IMR-90 (cell line): ENCODE measurements around the gene TEAD2. TPM values are rescaled to one million over a fixed set of nuclear protein-coding genes. Genes with fewer than 3 reads are reported as not detected.
"Not testable (repeated sequence)": the region's sequence is repeated elsewhere in the genome, so short reads cannot be mapped to it uniquely, and the experiment has no call there.

Experiments used
- ATAC-seq: fragments of 200-7000 bp; cut with Tn5 transposase; 2 replicates; pipeline ENCODE4 v1.9.1; 2020; ENCODE audit warnings: low read depth, mild to moderate bottlenecking, moderate library complexity
- BruUV-seq: library from RNA; stranded (reverse); fragments of 400-500 nt; replicated peaks from 2 replicates; lab custom pipeline; 2021; lab: Mats Ljungman, UMichigan
- CTCF ChIA-PET: fragments of 300-600 bp; formaldehyde crosslinking; extraction: SDS; loops from one replicate; lab custom pipeline; 2021; ENCODE audit warnings: antibody characterized with exemption; lab: Yijun Ruan, JAX
- POLR2A ChIA-PET: fragments of 300-600 bp; sonication (Branson Sonifier 250); formaldehyde crosslinking; loops from one replicate; lab custom pipeline; 2022; ENCODE audit warnings: antibody characterized with exemption; ENCODE audit not compliant: unreplicated experiment; lab: Charles Lee
- DNase-seq: peaks from one replicate; pipeline ENCODE4 v3.0.0; 2013
- H2AFZ ChIP-seq: replicated peaks from 2 replicates; pipeline ENCODE3; 2013; ENCODE audit warnings: low read length, mild to moderate bottlenecking; ENCODE audit not compliant: poor library complexity
- H2AK5ac ChIP-seq: 2 replicates; pipeline ENCODE4 v1.6.1; 2013; ENCODE audit warnings: low read depth, low read length, inconsistent platforms
- H2AK9ac ChIP-seq: replicated peaks from 2 replicates; pipeline ENCODE3; 2013; ENCODE audit warnings: mild to moderate bottlenecking, low read depth, low read length, moderate library complexity; ENCODE audit not compliant: poor library complexity
- H2BK120ac ChIP-seq: 2 replicates; pipeline ENCODE4 v1.6.1; 2013; ENCODE audit warnings: low read depth, low read length, inconsistent platforms
- H2BK15ac ChIP-seq: 3 replicates; pipeline ENCODE4 v1.6.1; 2013; ENCODE audit warnings: low read depth, low read length, inconsistent platforms
- H2BK20ac ChIP-seq: 2 replicates; pipeline ENCODE4 v1.6.1; 2013; ENCODE audit warnings: low read depth, mild to moderate bottlenecking, inconsistent platforms, low read length, moderate library complexity
- H2BK5ac ChIP-seq: 2 replicates; pipeline ENCODE4 v1.6.1; 2013; ENCODE audit warnings: mild to moderate bottlenecking, low read depth, low read length, inconsistent platforms; ENCODE audit not compliant: poor library complexity, severe bottlenecking
- H3K14ac ChIP-seq: replicated peaks from 2 replicates; pipeline ENCODE4 v1.6.1; 2013; ENCODE audit warnings: low read depth, low read length, inconsistent platforms
- H3K18ac ChIP-seq: 2 replicates; pipeline ENCODE4 v1.6.1; 2013; ENCODE audit warnings: low read depth, low read length, control low read depth
- H3K23ac ChIP-seq: 2 replicates; pipeline ENCODE4 v1.6.1; 2013; ENCODE audit warnings: low read depth, low read length, inconsistent platforms
- H3K27ac ChIP-seq: 2 replicates; pipeline ENCODE4 v1.5.1; 2013; ENCODE audit warnings: mild to moderate bottlenecking, control low read depth, low read length; ENCODE audit not compliant: insufficient read depth
- H3K27me3 ChIP-seq: 2 replicates; pipeline ENCODE4 v1.6.1; 2013; ENCODE audit warnings: low read length; ENCODE audit not compliant: control insufficient read depth, insufficient read depth
- H3K36me3 ChIP-seq: 2 replicates; pipeline ENCODE4 v1.6.1; 2013; ENCODE audit warnings: low read length, mixed read lengths; ENCODE audit not compliant: control insufficient read depth, insufficient read depth
- H3K4ac ChIP-seq: 2 replicates; pipeline ENCODE4 v1.6.1; 2013; ENCODE audit warnings: low read depth, low read length, inconsistent platforms
- H3K4me1 ChIP-seq: 2 replicates; pipeline ENCODE4 v1.6.1; 2013; ENCODE audit warnings: low read length, mixed read lengths; ENCODE audit not compliant: control insufficient read depth, insufficient read depth
- H3K4me2 ChIP-seq: 2 replicates; pipeline ENCODE4 v1.6.1; 2013; ENCODE audit warnings: low read depth, mild to moderate bottlenecking, control low read depth, low read length, moderate library complexity
- H3K4me3 ChIP-seq: 2 replicates; pipeline ENCODE4 v1.5.1; 2013; ENCODE audit warnings: low read depth, mild to moderate bottlenecking, control low read depth, low read length, moderate library complexity; ENCODE audit not compliant: insufficient read depth
- H3K56ac ChIP-seq: 2 replicates; pipeline ENCODE4 v1.6.1; 2013; ENCODE audit warnings: low read length, inconsistent platforms; ENCODE audit not compliant: insufficient read depth; ENCODE audit errors: extremely low read depth
- H3K79me1 ChIP-seq, 2 experiments: 2 replicates each; pipeline ENCODE4 v1.6.1; 2013; ENCODE audit warnings: low read length in 2 of 2, inconsistent platforms in 1 of 2, low read depth in 1 of 2
- H3K9ac ChIP-seq: 2 replicates; pipeline ENCODE4 v1.6.1; 2013; ENCODE audit warnings: low read depth, low read length, control low read depth
- H3K9me1 ChIP-seq: 2 replicates; pipeline ENCODE4 v1.6.1; 2013; ENCODE audit warnings: low read length, inconsistent platforms; ENCODE audit not compliant: insufficient read depth
- H3K9me3 ChIP-seq: 2 replicates; pipeline ENCODE4 v1.6.1; 2013; ENCODE audit warnings: low read length; ENCODE audit not compliant: control insufficient read depth, insufficient read depth
- H4K20me1 ChIP-seq: 2 replicates; pipeline ENCODE4 v1.6.1; 2013; ENCODE audit warnings: low read length, inconsistent platforms; ENCODE audit not compliant: insufficient read depth
- H4K5ac ChIP-seq: 2 replicates; pipeline ENCODE4 v1.6.1; 2013; ENCODE audit warnings: mild to moderate bottlenecking, low read depth, low read length, control low read depth
- H4K8ac ChIP-seq, 2 experiments: 2 replicates each; pipeline ENCODE4 v1.6.1; 2013; ENCODE audit warnings: low read depth in 2 of 2, low read length in 2 of 2, control low read depth in 1 of 2, inconsistent platforms in 1 of 2
- H4K91ac ChIP-seq: 2 replicates; pipeline ENCODE4 v1.6.1; 2013; ENCODE audit warnings: low read depth, low read length, inconsistent platforms; ENCODE audit not compliant: insufficient read depth
- CEBPB ChIP-seq: IDR thresholded peaks from 2 replicates; pipeline ENCODE4 v1.6.1; 2012; ENCODE audit warnings: low read depth, low read length, improper control_type of control experiment
- CHD1 ChIP-seq: IDR thresholded peaks from 2 replicates; pipeline ENCODE4 v1.6.1; 2012; ENCODE audit warnings: low read depth, low read length, improper control_type of control experiment
- RAD21 ChIP-seq: IDR thresholded peaks from 2 replicates; pipeline ENCODE4 v1.6.1; 2012; ENCODE audit warnings: low read length, improper control_type of control experiment
- RFX5 ChIP-seq: IDR thresholded peaks from 2 replicates; pipeline ENCODE4 v1.8.0; 2012; ENCODE audit warnings: low read depth, mild to moderate bottlenecking, low read length, moderate library complexity
- whole genome bisulfite sequencing, 2 experiments: methylation state at CpG; one replicate each; pipeline versions ENCODE4 v1.1.5 to v1.1.7; 2013; ENCODE audit warnings: missing lambda C conversion rate in 2 of 2; ENCODE audit not compliant: insufficient read length in 1 of 2; ENCODE audit errors: extremely low coverage in 2 of 2; 5-methylcytosine and 5-hydroxymethylcytosine counted together
- dilution Hi-C: fragments of 300-500 bp; cut with HindIII; formaldehyde crosslinking; loops from one replicate; pipeline ENCODE4 v1.14.3; 2018; ENCODE audit warnings: low sequenced_read_pairs; ENCODE audit not compliant: unreplicated experiment
- in situ Hi-C: fragments of 300-500 bp; cut with MboI; formaldehyde crosslinking; loops from 3 replicates; pipeline ENCODE4 v1.14.3; 2019; ENCODE audit warnings: low sequenced_read_pairs, inconsistent platforms, mixed read lengths
- intact Hi-C: fragments of 100-400 bp; cut with micrococcal nuclease; formaldehyde crosslinking; loops from 2 replicates; pipeline ENCODE4 v1.10.0; 2022
- polyA plus RNA-seq, 3 experiments: library from polyadenylated mRNA; depleted of rRNA; stranded (reverse); fragments of >200 nt; gene quantifications; 2 replicates each; pipeline ENCODE4 v1.2.3, GENCODE V29; 2012; ENCODE audit warnings: low replicate concordance in 1 of 3
- total RNA-seq: library from RNA; depleted of rRNA; stranded (reverse); fragments of >200 nt; gene quantifications from 2 replicates; pipeline ENCODE4 v1.2.3, GENCODE V29; 2012
- TF ChIP-seq, protein P1 (sequence below): fragments of 150-350 bp; IDR thresholded peaks from 2 replicates; pipeline ENCODE4 v1.6.1; 2017; ENCODE audit warnings: mild to moderate bottlenecking, antibody characterized with exemption, low read length, low read depth

TEAD2 gene
- total and polyA plus RNA-seq, 2 of the 4 experiments (the other 2 are of a cell fraction): 30.8 to 33.6 TPM

DNA sequence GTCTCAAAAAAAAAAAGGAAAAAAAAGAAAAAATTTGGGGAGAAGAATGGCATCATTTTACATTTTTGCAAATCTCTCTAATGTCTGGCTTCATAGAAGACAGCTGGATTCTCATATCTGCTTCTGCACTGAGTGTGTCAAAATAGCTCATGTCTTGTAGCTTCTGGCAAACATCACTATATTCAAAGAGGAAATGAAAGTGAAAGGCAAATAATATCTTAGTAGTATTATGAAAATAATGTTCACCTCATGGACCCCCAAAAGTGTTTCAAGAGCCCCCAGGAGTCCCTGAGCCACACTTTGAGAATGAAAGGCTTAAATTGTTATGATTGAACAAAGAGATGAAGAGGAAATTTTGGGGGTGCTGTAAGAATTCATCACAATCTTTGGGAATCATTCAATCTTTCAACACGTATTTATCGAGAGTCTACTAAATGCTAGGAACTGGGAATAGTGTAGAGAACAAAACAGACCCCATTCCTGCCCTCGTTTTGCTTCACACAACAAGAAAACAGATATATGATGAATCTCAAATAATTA lies 36.0 kb downstream of the TEAD2 start:
- Histone ChIP-seq H3K36me3 (peaks cover 4% of the 10 kb centered on the region), H2AK5ac (no peak overlapping the region), H4K20me1 (no peaks in the 10 kb centered on the region), H3K4me3 (no peak overlapping the region), H3K23ac (no peak overlapping the region), H3K4me2 (no peak overlapping the region), H4K8ac (no peak overlapping the region), H2AK9ac (no peak overlapping the region), H3K9me3 (no peaks in the 10 kb centered on the region; the same call in 1 of the 2 replicates), H3K18ac (no peak overlapping the region), H4K91ac (no peak overlapping the region), H3K4me1 (no peaks in the 10 kb centered on the region), H3K14ac (no peak overlapping the region), H2AFZ (no peak overlapping the region), H3K79me1 (no peaks in the 10 kb centered on the region), H2BK15ac (no peak overlapping the region), H3K27ac (no peak overlapping the region), H2BK120ac (no peak overlapping the region), H3K4ac (no peak overlapping the region), H3K27me3 (no peaks in the 10 kb centered on the region), H2BK5ac (no peak overlapping the region), H2BK20ac (no peak overlapping the region), H3K9me1 (peaks cover 3% of the 10 kb centered on the region; the same call in 1 of the 2 replicates), H3K56ac (no peak overlapping the region), H3K9ac (no peak overlapping the region), H4K5ac (no peak overlapping the region)
- POLR2A ChIA-PET: no interaction called here
- no TSS peak for BruUV-seq
- CTCF ChIA-PET: interaction anchor here (0.6 kb wide), 2 partner anchors 32 to 680 kb away, joined by 3 read pairs; partner anchors contain the start of gene CA11
- WGBS, 2 experiments: no CpG with 5 or more reads among the region's 3 CpGs
- no peak for DNase-seq
- dilution Hi-C loops: no loop called here
- in situ Hi-C loops: no loop called here
- no peak for ATAC-seq
- TF ChIP-seq CHD1: no peak
- TF ChIP-seq CEBPB: no peak
- no peak for TF ChIP-seq RFX5
- TF ChIP-seq, protein P1, sequence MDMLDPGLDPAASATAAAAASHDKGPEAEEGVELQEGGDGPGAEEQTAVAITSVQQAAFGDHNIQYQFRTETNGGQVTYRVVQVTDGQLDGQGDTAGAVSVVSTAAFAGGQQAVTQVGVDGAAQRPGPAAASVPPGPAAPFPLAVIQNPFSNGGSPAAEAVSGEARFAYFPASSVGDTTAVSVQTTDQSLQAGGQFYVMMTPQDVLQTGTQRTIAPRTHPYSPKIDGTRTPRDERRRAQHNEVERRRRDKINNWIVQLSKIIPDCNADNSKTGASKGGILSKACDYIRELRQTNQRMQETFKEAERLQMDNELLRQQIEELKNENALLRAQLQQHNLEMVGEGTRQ: no peak
- TF ChIP-seq RAD21: no peak
- intact Hi-C loops: no loop called here

DNA sequence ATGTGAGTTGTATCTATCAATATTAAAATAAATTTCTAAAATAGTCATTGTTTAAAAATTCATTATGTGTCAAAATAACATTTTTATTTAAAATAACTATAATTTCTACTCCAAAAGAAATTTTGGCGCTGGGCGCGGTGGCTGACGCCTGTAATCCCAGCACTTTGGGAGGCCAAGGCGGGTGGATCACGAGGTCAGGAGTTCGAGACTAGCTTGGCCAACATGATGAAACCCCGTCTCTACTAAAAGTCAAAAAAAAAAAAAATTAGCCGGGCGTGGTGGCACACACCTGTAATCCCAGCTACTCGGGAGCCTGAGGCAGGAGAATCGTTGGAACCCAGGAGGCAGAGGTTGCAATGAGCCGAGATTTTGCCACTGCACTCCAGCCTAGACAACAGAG lies 36.5 kb downstream of the TEAD2 start:
- H4K20me1 ChIP-seq, H2BK15ac ChIP-seq, in situ Hi-C loops, DNase-seq, H3K9me3 ChIP-seq, H3K4me2 ChIP-seq, H2BK5ac ChIP-seq, H3K4me3 ChIP-seq, H3K9ac ChIP-seq, CTCF ChIA-PET, H4K8ac ChIP-seq, H2BK20ac ChIP-seq, ATAC-seq, H2AK5ac ChIP-seq, H4K5ac ChIP-seq, POLR2A ChIA-PET, H3K4me1 ChIP-seq, H3K79me1 ChIP-seq, H3K4ac ChIP-seq, intact Hi-C loops, H2AFZ ChIP-seq, H3K27me3 ChIP-seq, dilution Hi-C loops, BruUV-seq, H4K91ac ChIP-seq, H3K9me1 ChIP-seq, H3K36me3 ChIP-seq, H2AK9ac ChIP-seq, H2BK120ac ChIP-seq, H3K23ac ChIP-seq, H3K18ac ChIP-seq, H3K56ac ChIP-seq, H3K27ac ChIP-seq, H3K14ac ChIP-seq: not testable (repeated sequence)
- 96% methylated on average over 4 of the region's 13 CpGs; no CpG with 5 or more reads in 1 of the 2 experiments for WGBS, 2 experiments
